Right lobe of liver (tissue), 4 donors: ENCODE measurements around the gene ERMAP.

Source experiments
- POLR2A ChIP-seq: fragments of 450-650 bp; IDR thresholded peaks from one replicate; pipeline ENCODE4 v1.6.1; 2017; ENCODE audit warnings: antibody characterized with exemption, mild to moderate bottlenecking
- TF ChIP-seq, protein P1 (sequence below), 4 donors: fragments of 200-600 bp in 3 of 4; fragments of 450-650 bp in 1 of 4; IDR thresholded peaks; one replicate each; pipeline versions ENCODE4 v1.5.1 to v1.8.0; 2016 to 2022; ENCODE audit warnings: antibody characterized with exemption in 4 of 4, mild to moderate bottlenecking in 2 of 4
- donor health status: DM: no; HTN: no; CAD: no.
- donor health status: DM: no; HTN: no; CAD: no.
- donor health status: DM: no; HTN: yes; CAD: no.

DNA sequence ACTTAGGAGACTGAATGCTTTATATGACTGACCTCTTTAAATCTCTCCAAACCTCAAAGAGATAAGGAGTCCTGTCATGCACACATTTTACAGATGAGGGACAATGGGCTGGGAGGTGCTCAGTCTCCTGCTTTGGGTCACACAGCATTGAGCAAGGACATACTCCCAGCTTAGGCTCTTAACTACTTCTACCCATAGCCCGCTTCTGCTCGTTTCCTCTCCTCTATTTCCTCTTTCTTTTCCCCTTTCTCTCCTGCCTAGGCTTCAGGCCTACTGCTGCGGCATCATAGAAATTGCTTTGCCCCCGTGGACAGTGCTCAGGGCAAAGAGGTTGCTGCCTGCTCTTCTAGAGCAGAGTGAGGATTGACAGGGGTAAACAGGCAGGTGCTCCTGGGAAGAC is 17.1 kb downstream of the ERMAP start:
- TF ChIP-seq, protein P1, sequence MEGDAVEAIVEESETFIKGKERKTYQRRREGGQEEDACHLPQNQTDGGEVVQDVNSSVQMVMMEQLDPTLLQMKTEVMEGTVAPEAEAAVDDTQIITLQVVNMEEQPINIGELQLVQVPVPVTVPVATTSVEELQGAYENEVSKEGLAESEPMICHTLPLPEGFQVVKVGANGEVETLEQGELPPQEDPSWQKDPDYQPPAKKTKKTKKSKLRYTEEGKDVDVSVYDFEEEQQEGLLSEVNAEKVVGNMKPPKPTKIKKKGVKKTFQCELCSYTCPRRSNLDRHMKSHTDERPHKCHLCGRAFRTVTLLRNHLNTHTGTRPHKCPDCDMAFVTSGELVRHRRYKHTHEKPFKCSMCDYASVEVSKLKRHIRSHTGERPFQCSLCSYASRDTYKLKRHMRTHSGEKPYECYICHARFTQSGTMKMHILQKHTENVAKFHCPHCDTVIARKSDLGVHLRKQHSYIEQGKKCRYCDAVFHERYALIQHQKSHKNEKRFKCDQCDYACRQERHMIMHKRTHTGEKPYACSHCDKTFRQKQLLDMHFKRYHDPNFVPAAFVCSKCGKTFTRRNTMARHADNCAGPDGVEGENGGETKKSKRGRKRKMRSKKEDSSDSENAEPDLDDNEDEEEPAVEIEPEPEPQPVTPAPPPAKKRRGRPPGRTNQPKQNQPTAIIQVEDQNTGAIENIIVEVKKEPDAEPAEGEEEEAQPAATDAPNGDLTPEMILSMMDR (IDR thresholded peaks at IDR 0.05), result no peak
- no peak for TF ChIP-seq POLR2A
